ENCODE data around the gene RPS17. TPM values are rescaled to one million over a fixed set of nuclear protein-coding genes. Genes with fewer than 3 reads are reported as not detected.

Gene RPS17
- total RNA-seq, 4 donors from 2014 or later = 845 to 2,591 (median 2,334) TPM

DNA sequence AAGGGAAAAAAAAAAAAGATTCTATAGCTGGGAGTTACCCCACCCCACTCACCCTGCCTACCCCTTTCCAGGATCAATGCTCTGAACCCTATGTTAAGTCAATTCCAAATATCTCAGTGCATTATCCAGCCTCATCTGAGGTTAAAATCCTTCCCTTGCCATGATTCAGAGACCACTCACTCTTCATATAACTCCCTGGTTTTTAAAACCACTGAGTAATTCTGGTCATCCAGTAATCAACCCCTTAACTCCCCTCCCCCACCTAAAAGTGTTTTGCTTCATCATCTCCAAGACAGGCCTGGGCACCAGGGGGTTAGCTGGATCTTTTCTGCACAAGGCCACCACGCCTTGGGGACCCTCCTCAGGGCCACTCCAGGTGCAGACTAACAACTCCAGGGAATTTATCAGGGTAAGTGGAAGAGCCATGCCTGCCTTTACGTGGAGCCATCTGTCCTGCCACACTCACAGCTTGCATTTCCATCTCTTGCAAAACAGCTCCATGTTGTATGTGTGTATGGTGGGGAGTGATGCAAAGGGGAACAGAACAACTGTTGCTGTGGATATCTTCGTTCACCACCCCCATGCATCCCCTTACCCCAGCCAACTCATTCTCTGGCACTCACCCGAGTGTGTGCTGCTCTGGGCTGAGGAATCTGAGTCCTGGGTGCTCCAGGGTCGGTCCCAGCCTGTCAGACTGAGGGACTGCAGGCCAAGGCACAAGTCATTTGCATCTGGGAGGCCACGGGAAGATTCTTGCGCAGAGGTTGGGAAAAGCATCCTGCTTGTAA lies 30.7 kb upstream of the RPS17 start:
- H3K9me3 ChIP-seq = no peaks in the 10 kb centered on the region
- peak overlapping the region in 3 of 4 donors; percentile 79 to 83 (median 82) for H3K27ac ChIP-seq
- peaks cover 0 to 22% (median 9%) of the 10 kb centered on the region in 3 donors for H3K4me1 ChIP-seq
- peaks cover 0 to 19% of the 10 kb centered on the region in 2 donors for H3K36me3 ChIP-seq
- peak overlapping the region in 1 of 2 donors; percentile 54 for H3K4me3 ChIP-seq
- no peak for TF ChIP-seq POLR2A (IDR thresholded peaks at IDR 0.05)
- no peak for TF ChIP-seq EP300 (IDR thresholded peaks at IDR 0.05)
- TF ChIP-seq POLR2AphosphoS5 (IDR thresholded peaks at IDR 0.05) = no peak
- TF ChIP-seq, protein P1, sequence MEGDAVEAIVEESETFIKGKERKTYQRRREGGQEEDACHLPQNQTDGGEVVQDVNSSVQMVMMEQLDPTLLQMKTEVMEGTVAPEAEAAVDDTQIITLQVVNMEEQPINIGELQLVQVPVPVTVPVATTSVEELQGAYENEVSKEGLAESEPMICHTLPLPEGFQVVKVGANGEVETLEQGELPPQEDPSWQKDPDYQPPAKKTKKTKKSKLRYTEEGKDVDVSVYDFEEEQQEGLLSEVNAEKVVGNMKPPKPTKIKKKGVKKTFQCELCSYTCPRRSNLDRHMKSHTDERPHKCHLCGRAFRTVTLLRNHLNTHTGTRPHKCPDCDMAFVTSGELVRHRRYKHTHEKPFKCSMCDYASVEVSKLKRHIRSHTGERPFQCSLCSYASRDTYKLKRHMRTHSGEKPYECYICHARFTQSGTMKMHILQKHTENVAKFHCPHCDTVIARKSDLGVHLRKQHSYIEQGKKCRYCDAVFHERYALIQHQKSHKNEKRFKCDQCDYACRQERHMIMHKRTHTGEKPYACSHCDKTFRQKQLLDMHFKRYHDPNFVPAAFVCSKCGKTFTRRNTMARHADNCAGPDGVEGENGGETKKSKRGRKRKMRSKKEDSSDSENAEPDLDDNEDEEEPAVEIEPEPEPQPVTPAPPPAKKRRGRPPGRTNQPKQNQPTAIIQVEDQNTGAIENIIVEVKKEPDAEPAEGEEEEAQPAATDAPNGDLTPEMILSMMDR (IDR thresholded peaks at IDR 0.05) = no peak
- ATAC-seq = no peak
- WGBS, 2 donors (ENCODE audit: low coverage in 1 of 2) = 56 to 80% methylated on average over 1 to 3 of the region's 7 CpGs
- H3K27me3 ChIP-seq = no peaks in the 10 kb centered on the region

DNA sequence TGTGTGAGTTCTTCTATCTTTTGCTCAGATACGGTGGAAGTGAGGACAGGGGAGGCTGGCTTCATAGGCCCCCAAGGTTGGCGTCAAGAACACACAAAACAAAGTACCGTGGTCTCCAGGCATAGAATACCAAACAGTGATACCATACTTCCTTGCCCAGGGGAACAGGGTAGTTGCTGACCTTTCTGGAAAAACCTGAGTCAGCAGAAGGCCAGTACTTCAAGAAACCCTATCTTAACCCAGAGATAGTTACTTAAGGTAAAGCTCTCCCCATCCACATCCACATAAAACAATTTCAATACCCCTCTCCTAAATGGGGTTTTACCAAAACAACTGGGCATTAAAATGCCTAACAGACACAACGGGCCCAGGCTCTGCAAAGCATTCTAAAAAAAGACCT lies 29.6 kb upstream of the RPS17 start:
- no CpG with 5 or more reads among the region's 4 CpGs for WGBS, 2 donors (ENCODE audit: low coverage in 1 of 2)
- no peak overlapping the region for H3K4me3 ChIP-seq
- no peak for ATAC-seq
- no peak overlapping the region for H3K27ac ChIP-seq
- H3K36me3 ChIP-seq = peaks cover 0 to 20% of the 10 kb centered on the region in 2 donors
- no peaks in the 10 kb centered on the region for H3K9me3 ChIP-seq
- no peaks in the 10 kb centered on the region for H3K27me3 ChIP-seq
- peaks cover 0 to 22% (median 9%) of the 10 kb centered on the region in 3 donors for H3K4me1 ChIP-seq
- TF ChIP-seq POLR2AphosphoS5 (IDR thresholded peaks at IDR 0.05) (no peak), EP300 (IDR thresholded peaks at IDR 0.05) (no peak), POLR2A (IDR thresholded peaks at IDR 0.05) (no peak)
- TF ChIP-seq, protein P1 (IDR thresholded peaks at IDR 0.05) = no peak

DNA sequence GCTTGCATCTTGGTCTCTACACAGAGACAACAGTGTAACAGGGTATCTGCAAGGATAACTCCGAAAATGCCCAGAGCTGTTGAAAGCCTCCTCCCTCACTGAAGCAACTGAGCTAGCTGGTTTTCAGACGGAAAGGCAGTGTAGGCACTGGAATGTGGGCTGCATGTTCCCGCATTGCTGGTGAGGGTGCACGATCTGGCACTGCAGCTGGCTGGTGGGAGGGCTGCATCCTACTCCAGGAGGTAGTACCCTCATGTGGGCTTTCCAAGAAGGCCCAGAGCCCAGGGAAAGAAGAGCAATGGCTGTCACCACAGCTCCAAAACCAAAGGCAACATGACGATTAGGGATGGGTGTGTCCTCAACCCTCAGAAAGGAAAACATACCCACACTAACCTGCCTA lies 28.7 kb upstream of the RPS17 start:
- H3K36me3 ChIP-seq = peaks cover 0 to 28% of the 10 kb centered on the region in 2 donors
- ATAC-seq = no peak

DNA sequence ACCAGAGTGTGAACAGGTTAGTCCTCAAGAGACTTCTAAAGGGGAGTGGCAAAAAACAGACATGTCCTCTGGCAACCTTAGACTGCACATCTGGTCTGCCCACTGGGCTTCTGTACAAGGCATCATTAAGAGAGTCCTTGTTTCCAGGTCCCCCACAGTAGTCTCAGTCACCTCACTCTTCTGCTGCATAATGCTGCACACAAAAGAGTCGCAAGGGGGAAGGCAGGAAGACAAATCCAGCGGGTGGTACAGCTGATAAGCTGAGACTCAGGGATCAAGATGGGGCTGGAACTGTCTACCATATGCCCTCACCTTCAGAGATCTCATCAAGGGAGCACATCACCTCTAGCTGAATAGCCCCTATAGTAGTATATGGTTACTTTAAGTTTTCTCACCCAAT lies 27.4 kb upstream of the RPS17 start:
- 88% methylated on average over 2 of the region's 2 CpGs; no CpG with 5 or more reads in 1 of the 2 donors for WGBS, 2 donors (ENCODE audit: low coverage in 1 of 2)
- no peak overlapping the region for H3K27ac ChIP-seq
- no peak overlapping the region for H3K4me3 ChIP-seq
- no peak for ATAC-seq
- no peak for TF ChIP-seq EP300 (IDR thresholded peaks at IDR 0.05)
- TF ChIP-seq POLR2A (IDR thresholded peaks at IDR 0.05) = no peak
- TF ChIP-seq POLR2AphosphoS5 (IDR thresholded peaks at IDR 0.05) = no peak
- TF ChIP-seq, protein P1 (IDR thresholded peaks at IDR 0.05) = no peak
- H3K27me3 ChIP-seq = no peaks in the 10 kb centered on the region
- H3K4me1 ChIP-seq = peaks cover 0 to 21% (median 9%) of the 10 kb centered on the region in 3 donors
- no peaks in the 10 kb centered on the region for H3K9me3 ChIP-seq
- peaks cover 0 to 28% of the 10 kb centered on the region in 2 donors for H3K36me3 ChIP-seq

More for the DNA sequence above, 28.7 kb upstream of the RPS17 start:
- no peak for TF ChIP-seq EP300 (IDR thresholded peaks at IDR 0.05)
- no peak for TF ChIP-seq POLR2A (IDR thresholded peaks at IDR 0.05)
- TF ChIP-seq, protein P1 (IDR thresholded peaks at IDR 0.05) = no peak
- no peak for TF ChIP-seq POLR2AphosphoS5 (IDR thresholded peaks at IDR 0.05)
- Histone ChIP-seq H3K4me1 (peaks cover 0 to 22% (median 9%) of the 10 kb centered on the region in 3 donors), H3K27ac (no peak overlapping the region), H3K9me3 (no peaks in the 10 kb centered on the region), H3K4me3 (no peak overlapping the region), H3K27me3 (no peaks in the 10 kb centered on the region)
- 87 to 100% methylated on average over 1 to 3 of the region's 5 CpGs for WGBS, 2 donors (ENCODE audit: low coverage in 1 of 2)

DNA sequence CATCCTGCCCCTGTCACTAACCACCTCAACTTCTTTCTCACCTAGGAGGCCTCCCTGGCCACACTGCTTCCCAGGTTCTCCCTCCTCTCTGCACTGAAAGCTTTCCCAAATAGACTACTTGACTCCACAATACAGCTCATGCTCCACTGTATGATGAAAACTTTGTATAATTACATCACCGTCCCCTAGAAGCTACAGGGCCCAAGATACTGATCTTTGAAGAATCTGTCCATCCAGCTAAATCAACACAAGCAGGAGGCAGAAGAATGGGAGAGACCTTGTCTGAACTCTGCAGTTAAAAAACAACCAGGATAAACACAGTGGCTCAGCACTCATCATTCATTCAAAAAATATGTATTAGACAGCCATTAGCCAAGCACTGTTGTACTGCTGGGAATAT lies 26.4 kb upstream of the RPS17 start:
- no peak for ATAC-seq
- H3K4me3 ChIP-seq = no peak overlapping the region
- H3K9me3 ChIP-seq = no peaks in the 10 kb centered on the region
- TF ChIP-seq, protein P1 (IDR thresholded peaks at IDR 0.05) = no peak
- no peak for TF ChIP-seq POLR2A (IDR thresholded peaks at IDR 0.05)
- no peak for TF ChIP-seq POLR2AphosphoS5 (IDR thresholded peaks at IDR 0.05)
- TF ChIP-seq EP300 (IDR thresholded peaks at IDR 0.05) = no peak
- H3K4me1 ChIP-seq = peaks cover 0 to 12% (median 9%) of the 10 kb centered on the region in 3 donors
- 100% methylated on average over 1 of the region's 1 CpG; no CpG with 5 or more reads in 1 of the 2 donors for WGBS, 2 donors (ENCODE audit: low coverage in 1 of 2)
- no peaks in the 10 kb centered on the region for H3K27me3 ChIP-seq
- H3K36me3 ChIP-seq = peaks cover 0 to 31% of the 10 kb centered on the region in 2 donors
- no peak overlapping the region for H3K27ac ChIP-seq

All from gastroesophageal sphincter (tissue), 4 donors.